ENCODE data around the gene ART4. TPM values are rescaled to one million over a fixed set of nuclear protein-coding genes. Genes with fewer than 3 reads are reported as not detected.

ART4 gene, protein sequence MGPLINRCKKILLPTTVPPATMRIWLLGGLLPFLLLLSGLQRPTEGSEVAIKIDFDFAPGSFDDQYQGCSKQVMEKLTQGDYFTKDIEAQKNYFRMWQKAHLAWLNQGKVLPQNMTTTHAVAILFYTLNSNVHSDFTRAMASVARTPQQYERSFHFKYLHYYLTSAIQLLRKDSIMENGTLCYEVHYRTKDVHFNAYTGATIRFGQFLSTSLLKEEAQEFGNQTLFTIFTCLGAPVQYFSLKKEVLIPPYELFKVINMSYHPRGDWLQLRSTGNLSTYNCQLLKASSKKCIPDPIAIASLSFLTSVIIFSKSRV
- 7.0 and 28.2 TPM in 2 replicates for total RNA-seq

GRCh38 chr12:14843425-14843887 is at the start of gene ART4:
TSS of gene ART4 (minus strand) at chr12:14843526. CDS start at chr12:14843113, 413 bp downstream.

GRCh38 chr12:14885718-14886221 is 42.4 kb upstream of the ART4 start, which contains the start of gene MGP:
TSS of gene MGP (minus strand) at chr12:14885854. CDS start at chr12:14885791, 63 bp downstream.

DNA sequence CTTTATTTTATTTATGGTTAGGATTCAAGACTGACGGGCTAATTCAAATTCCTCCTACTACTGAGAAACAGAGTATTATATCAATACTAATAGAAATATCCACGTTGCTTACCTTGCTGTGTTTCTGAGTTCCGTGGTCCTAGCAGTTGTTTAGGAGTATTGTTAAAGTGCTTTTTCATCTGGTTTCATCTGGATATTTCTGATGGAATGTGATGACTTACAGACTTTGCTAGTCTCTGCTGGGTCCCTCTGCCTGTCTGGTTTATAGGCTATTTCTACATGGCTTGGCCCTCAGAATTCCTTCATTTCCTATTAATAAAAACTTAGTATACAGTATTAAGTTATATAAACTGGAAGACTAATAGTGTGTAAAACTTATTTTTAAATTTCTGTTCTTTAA is 29.3 kb downstream of the ART4 start, which contains the start of gene SMCO3:
Gene SMCO3, minus strand, starts transcription at position 169 of the 400 bp plus-strand sequence. CDS start 7,502 bp downstream, outside the sequence.

DNA sequence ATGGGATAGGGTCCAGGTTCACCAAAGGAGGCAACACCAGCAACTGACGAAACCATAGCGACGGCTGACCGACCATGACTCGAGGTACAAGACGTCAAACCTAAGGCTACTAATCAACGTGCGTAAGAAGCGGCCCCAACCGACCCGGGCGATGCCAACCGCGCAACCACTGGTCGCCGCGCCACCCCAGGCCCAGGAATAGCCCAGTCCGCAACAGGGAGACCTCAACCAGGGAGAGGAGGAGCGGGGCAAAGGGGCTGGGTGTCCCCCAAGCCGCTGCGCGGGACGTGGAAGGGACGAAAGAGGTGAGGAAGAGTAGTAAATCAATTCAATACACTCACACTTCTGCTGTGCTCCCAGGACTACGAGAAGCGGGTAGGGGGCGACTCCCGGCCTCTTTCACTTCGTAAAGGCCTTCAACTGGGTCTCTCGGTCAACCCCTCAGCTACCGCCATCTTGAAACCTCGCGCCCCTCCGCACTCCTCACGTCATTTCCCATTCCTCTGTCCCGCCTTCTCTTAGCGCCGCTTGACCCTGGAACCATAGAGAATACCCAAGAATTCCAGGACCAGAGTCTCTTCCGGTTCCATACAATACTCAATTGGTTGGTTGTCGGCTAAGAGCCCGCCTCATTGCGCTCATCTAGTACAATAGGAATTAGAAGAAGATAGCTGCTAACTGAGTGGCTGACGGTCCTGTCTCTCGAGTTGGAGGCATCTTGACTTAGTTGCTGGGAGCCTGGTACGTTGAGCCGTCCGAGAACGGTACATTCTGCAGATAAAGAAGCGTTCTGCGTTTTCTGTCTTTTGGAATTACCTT is 40.1 kb downstream of the ART4 start, which contains the start of the genes C12orf60 and WBP11:
Gene C12orf60, plus strand, starts transcription at position 660 of the 819 bp plus-strand sequence. CDS start 19,266 bp downstream, outside the sequence.
Gene WBP11, minus strand, starts transcription at position 468 of the 819 bp plus-strand sequence. CDS start 2,095 bp downstream, outside the sequence.

Other genes with a start within 250 kb of the ART4 start
- gene GUCY2C, start 146.9 kb downstream of the ART4 start, total RNA-seq = not detected in 2 replicates
- gene WBP11, start 40.0 kb downstream of the ART4 start, total RNA-seq = 30.6 and 37.0 TPM in 2 replicates
- 1.6 TPM in 2 replicates for gene C12orf60, start 39.9 kb downstream of the ART4 start, total RNA-seq
- 0.13 TPM in 1 of 2 replicates, not detected in the other for gene SMCO3, start 29.3 kb downstream of the ART4 start, total RNA-seq
- gene MGP, start 42.3 kb upstream of the ART4 start, total RNA-seq = 76.1 and 104 TPM in 2 replicates
- 0.66 and 0.72 TPM in 2 replicates for gene ERP27, start 95.0 kb upstream of the ART4 start, total RNA-seq
- 572 and 717 TPM in 2 replicates for gene ARHGDIB, start 118.1 kb upstream of the ART4 start, total RNA-seq
- not detected in 2 replicates for gene PDE6H, start 129.5 kb upstream of the ART4 start, total RNA-seq